GM19395 (cell line): ENCODE data around the gene ADAMTS16.
A peak's percentile ranks its signal among the peaks of the same experiment; 100 is the strongest.

Experiments
- ATAC-seq: cut with Tn5 transposase; IDR thresholded peaks from one replicate; pipeline ENCODE4 v1.9.1; 2021; ENCODE audit warnings: mild to moderate bottlenecking, moderate library complexity; ENCODE audit not compliant: unreplicated experiment

ADAMTS16 gene

DNA sequence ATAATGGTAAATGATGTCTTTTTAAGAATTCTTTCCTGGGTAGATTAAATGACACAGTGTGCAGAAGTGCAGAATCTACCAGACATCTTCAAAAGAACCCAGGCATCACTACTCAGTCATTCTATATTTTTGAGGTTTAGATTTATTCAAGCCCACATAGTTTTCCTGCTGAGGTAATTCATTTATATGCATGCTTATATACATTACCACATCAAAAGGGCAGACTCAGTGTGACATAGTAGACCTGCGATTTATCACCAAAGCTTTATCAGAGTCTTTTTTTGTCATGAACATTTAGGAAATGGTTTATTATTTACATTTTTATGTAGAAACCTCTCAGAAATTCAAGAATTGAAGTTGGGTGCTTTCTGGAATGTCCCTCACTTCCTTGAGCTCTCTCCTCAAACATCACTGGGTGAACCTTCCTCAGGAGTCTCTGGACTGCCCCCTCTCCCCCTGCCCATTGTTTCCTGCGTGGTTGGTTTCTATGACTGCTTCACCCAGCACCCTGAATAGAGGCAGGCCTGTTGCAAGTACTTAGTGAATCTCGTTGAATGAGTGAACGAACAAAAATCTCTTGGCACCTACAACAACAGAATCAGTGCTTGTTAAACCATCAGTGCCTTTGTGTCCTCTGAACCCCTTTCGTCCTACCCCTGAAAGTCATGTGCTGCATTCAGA, 42.5 kb downstream of the ADAMTS16 start:
- ATAC-seq, result no peak

DNA sequence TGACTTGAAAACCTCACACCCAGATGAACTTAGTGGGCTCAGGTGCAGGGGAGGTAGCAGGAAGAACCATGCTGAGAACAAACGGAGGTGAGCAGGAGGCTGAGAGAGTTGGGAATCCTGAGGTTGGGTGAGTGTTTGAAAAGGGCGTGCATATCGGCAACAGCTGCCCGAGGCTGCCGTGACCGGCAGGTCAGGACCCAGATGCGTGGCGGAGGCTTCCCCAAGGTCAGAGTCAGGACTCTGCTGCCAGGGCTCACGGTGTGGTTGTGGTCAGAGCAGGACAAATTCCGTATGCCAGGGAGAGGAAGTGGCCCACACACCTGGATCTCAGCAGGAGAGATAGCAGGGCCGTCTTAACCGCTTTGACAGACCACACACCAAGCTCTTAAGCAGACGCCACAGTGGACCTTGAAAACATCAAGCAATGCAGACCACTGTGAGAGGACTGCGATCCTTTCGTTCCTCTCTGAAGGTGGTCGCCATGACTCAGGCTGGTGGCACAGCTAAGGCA, 43.1 kb downstream of the ADAMTS16 start:
- ATAC-seq, result no peak

DNA sequence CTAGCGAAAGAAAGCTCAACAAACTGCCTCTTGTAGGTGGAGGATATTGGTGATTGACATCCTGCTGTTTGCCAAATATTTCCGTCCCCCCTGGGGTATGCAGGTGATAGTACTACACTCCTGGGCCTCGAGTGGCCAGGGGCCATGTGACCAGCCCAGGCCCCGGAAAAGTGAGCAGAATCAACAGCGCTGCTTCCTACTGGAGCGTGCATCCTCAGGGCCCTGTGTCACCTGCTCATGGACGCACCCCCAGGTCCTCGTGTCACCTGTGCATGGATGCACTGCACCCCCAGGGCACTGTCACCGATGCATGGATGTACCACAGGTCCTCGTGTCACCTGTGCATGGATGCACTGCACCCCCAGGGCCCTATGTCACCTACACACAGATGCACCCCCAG, 43.8 kb downstream of the ADAMTS16 start:
- ATAC-seq, result no peak

DNA sequence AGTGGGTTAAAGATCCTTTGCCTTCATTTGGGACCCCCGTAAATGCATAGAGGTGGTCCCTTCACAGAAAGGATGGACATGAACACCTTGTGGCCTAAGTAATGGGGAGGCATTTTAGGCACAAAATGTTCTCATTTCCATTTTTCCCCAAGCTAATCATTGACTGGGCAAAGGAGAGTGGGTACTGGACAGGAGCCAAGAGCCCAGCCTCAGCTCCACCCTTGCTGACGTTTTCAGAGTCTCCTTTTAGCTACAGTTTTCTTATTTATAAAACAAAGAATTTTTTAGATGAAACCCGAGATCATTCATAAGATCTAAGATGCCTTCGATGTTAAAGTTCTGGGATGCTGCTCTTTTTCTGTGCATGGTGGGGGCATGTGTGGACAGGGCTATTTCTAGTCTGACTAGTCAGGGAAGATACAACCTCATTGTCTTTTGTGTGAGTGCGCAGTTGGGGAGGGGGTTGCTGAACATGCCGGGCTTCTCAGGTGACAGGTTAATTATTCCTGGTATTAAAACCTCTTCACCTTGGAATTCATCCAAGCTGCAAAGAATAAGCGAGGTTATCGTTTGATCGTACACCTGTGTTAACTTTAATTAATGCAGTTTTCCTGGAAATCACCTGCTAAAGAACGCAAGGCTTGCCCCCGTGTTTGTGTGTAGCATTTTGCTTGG, 48.4 kb downstream of the ADAMTS16 start:
- ATAC-seq, result no peak

DNA sequence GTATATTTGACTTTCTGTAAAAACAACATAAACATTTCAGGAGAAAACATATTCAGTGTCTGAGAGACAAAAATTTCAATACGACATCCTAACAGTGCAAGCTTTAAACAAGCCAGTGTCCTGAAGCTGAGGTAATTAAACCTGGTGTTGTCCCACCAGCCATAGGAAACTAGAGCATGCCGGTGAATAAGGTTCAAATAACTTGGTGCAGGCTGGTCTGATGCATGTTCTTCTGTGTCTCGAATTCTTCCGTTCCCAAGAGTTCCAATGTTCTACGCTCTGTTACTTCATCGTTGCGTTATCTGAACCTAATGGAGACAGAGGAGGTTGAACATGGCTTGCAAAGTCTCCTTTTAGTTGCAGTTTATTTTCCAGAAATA, 48.9 kb downstream of the ADAMTS16 start:
- no peak for ATAC-seq

DNA sequence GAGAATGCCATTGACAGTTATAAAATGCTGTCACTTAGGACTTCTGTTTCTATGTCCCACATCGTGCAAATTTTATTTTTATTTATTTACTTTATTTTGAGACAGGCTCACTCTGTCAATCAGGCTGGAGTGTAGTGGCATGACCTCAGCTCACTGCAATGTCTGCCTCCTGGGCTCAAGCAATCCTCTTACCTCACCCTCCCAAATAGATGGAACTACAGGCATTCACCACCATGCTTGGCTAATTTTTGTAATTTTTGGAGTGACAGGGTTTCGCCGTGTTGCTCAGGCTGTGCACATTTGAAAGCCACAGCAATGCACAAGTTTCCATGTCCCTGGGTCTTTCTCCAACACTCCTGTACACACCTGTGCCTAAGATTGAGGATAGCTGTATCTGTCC, 51.8 kb downstream of the ADAMTS16 start:
- ATAC-seq, result no peak

DNA sequence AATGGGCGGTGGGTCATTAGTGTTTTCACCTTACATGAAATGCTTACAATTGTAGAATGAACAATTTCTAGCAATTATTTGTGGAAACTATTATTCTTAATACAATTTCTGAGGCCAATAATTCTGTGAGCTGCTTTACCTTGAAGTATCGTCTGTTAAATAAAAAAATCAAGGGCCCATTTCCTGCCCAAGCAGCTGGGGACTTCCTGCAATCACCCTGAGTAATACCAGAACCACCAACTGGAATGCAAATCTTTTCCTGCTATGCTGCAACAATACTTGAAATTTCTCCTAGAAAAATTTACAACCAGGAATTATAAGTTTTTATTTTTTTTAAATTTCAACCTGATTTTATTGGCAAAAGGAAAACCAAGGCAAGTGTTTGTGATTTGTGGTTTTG, 52.6 kb downstream of the ADAMTS16 start:
- no peak for ATAC-seq

DNA sequence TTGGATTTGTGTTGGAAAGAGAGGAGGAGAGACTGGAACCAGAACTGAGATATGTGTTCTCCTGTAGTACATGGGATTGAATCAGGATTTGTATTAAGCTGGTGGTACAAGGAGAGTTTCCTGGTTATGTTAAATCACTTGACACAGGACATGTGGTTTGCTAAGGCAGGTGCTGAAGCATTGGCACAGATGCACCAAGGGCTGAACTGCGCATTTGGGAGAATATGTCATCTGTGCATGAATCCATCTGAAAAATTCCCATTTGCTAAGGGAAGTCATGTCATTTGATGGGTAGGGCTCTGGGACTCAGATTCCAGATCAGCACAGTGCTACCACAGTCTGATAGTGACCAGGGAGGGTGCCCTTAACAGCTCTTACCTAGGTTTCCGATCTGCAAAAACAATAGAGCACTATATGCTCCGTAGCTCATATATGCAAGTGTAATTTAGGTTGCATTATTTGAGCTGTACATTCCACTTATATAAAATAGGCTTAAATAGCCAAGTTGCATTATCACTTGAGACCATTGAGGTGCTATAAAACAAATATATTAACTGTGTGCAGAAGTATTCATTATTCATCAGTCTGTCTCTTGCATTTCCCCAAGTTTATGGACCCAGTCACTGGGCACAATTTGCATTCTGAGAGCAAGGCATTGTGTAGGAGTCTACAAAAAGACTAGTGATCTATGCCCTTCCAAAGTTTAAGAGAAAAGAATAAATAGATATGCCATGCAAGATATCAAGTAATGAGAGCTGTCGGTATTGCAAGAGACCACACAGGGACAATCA, 55.2 kb downstream of the ADAMTS16 start:
- no peak for ATAC-seq

DNA sequence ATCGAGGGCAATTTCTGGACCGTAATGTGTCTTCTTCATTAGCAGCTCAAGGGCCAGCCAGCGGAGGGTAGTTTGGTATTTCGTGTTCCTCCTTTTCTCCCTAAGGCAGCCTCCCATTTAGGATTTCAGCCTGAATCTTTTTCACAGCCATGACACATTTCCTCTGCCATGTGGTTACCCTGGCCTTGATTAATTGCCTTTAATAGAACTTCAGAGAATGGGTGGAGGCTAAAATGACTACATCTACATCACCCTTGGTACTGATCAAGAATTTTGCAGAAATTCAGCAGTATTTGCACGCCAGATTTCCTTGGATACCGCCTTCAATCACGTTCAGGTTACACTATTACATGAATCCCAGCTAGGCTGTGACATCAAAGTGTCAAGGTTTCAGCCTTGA, 58.0 kb downstream of the ADAMTS16 start:
- ATAC-seq, result no peak

DNA sequence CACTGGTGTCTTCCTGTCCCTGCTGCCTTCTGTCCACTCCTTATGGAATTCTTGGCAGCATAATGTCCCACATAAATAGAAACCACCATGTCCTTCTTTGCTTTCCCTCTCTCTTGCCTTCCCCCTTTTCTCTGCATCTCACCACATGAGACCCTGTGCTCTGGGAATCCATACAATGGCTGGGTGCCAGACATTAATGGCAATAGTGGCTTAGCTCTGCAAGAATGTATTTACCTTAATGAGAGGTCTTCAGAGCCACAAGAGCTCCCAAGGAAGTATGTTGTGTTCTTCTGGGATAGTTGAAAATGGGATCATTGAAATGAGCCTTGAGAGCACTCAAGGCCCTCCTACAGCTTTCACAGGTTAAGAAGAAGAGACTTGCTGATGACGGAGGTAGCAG, 58.7 kb downstream of the ADAMTS16 start:
- ATAC-seq, result no peak

DNA sequence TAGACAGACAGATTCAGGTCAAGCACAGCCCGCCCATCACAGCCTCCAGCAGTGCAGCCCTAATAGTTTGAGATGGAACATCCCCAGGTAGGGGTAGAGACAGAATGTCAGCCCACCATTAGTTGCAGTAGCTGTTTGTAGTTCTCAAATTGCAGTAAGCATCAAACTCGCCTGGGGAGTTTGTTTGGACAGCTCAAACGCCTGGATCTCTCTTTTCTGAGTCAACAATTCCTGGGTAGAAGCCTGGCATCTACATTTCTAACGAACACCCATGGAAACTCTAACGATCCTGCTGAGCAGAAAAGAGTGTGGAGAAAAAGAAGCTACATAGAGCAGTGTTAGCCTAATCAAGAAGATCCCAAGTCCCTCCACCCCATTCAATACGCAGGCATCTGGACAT, 59.4 kb downstream of the ADAMTS16 start:
- ATAC-seq, result no peak

DNA sequence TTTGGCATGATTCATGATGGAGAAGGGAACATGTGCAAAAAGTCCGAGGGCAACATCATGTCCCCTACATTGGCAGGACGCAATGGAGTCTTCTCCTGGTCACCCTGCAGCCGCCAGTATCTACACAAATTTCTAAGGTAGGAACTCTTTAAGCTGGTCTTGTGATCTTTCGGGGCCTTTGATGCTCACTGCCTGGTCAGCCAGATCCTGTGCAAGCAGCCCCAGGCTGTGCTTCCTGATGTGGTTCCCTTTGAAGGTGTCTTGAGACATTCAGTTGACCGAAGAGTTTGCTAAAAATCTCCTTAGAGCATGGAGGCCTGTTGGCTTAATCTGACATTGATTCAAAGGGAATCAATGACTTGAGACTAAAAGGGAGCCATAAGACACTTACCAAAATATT, 60.0 kb downstream of the ADAMTS16 start:
- ATAC-seq, result no peak

DNA sequence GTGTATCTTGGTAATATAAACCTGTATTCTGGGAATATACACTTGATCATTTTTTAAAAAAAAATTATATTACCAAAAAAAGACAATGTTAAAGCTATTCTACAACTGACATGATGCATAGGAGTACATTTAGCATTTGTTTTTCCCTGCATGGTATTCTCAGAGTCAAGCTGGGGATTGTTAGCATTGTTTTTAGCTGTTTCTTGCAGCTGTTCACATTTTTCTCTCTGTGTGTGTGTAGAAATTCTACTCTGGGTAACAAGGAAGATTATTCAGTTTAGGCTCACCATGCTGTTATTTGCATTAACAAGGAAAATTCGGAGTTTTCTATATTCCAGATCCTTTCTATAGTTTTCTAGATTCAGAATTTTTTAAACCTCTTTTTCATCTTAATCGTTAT, 62.2 kb downstream of the ADAMTS16 start:
- no peak for ATAC-seq

DNA sequence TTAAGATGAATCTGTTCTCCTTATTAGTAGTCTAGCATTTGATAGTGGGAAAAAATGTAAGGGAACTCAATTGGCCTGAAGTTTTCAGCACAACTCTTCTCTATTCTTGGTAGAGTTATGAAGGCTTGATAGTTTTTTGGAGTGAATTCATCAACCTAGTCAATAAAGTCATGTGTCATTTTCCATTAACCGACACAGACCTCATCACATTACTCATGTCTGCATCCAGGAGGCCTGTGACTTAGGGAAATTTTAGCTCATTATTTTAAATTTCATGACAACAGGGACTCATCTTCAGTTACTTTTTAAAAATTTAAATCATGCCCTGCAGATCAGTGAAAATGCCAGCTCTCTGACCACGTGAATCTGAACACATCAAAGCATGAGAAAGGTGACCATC, 63.3 kb downstream of the ADAMTS16 start:
- no peak for ATAC-seq

DNA sequence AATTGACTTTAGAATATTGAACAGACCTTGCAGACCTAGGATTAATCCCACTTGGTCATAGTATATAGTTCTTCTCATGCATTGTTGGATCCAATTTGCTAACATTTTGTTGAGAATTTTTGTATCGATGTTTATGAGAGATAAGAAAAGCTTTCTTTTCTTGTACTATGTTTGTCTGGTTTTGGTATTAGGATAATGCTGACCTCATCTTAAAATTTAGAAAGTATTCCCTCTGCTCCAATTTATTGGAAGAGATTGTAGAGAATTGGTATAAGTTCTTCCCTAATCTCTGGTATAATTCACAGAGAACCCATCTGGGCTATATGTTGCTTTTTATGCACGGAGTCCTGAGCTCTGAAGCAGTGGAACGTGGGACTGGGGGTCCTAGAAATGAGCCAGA, 67.7 kb downstream of the ADAMTS16 start:
- ATAC-seq, result no peak

DNA sequence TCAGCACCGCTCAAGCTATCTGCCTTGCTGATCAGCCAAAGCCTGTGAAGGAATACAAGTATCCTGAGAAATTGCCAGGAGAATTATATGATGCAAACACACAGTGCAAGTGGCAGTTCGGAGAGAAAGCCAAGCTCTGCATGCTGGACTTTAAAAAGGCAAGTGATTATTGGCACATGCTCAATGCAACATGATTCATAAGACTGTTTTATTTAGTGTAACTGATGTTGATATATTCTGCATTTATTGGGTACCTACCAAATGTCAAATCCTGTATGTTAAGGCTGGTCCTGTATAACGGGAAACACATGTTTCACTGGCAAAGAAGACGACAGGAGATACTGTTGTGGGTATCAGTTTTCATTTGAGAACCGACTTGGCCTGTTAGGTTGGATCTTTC, 69.0 kb downstream of the ADAMTS16 start:
- ATAC-seq, result no peak

DNA sequence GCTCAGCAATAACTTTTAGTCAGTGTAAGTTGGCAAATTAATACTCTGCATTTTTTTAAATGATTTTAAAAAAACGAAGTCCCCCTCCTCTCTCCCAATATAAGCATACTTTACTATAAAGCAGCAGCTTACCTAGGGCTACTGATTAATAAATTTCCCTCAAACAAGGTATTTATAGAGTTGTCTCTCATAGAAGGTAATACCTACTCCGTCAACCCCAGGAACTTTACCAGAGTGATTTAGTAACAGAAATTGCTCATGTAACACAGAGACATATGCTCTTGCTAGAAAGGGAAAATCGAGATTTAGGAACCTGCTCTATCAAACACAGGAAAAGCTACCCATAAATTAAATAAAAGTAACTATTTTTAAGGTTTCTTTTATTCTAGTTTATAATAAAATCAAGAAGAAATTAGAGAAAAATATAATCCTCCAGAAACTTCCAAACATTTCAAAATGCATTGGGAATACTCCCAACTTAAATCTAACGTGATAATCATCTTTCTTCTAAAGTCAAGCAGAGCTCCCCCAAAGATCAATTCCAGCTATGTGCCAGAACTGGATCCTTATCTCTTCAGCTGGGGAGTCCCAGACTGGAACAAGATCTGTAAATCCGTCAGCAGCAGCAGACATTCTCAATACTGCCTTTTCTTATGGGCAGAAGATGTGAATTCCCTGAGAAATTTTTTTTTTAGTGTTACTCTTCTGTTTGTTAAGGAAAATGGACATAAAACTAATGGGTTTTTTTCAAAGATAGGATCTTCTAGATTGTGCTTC, 69.6 kb downstream of the ADAMTS16 start:
- ATAC-seq, result no peak

DNA sequence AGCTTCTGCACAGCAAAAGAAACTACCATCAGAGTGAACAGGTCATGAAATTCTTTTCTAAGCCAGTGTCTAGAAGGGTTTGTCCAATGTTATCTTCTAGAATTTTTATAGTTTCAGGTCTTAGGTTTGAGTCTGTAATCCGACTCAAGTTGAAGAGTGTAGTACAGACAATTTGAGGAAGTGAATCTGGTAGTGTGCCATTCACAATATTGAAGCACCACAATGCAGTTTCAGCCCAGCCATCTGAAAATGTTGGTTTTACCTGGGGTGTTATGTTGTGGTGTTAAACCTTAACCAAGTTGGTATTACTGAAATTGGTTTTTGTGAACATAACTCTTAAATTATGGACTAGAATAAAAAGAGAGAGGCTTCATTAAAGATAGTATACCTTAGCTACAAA, 77.2 kb downstream of the ADAMTS16 start:
- peak; percentile 98 for ATAC-seq

DNA sequence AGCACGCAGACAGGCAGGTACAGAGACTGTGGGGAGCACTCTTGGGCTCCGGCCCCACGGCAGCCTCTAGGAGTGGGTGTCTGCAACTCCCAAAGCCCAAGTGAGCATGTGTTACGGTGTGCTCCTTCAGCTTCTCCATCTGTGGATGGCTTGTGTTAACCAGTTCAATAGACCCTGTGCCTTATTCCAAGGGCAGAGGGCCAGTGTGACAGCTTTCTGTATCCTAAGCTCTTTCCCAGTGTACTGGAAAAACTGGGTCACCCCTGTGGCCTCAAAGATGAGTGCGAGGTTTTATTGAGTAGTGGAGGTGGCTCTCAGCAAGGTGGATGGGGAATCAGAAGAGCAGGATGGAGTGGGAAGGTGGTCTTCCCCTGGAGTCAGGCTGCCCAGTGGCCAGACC, 78.3 kb downstream of the ADAMTS16 start:
- no peak for ATAC-seq

DNA sequence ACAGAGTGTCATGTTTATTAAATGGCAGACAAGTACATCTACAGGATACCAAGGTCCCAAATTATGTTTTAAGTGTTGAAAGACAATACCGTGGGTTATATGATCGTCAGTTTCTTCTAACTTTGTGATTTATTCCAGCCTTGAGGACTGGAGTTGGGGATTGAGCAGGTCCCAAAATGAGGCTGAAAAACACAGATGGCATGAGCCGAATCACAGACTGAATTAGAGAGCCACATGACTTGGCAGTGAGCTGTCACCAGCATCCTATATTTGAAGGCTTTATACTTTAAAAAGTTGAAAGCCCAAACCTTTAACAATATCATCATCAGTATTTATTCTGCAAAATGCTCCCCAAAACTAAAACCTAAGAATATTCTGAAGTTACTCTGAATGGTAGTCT, 79.4 kb downstream of the ADAMTS16 start:
- ATAC-seq, result no peak
